ENCODE data around the gene RPRD2. TPM values are rescaled to one million over a fixed set of nuclear protein-coding genes. Genes with fewer than 3 reads are reported as not detected.

RPRD2 gene
- total and polyA plus RNA-seq, 2 of the 4 experiments (the other 2 are of a cell fraction): 3.9 to 11.6 TPM

- H2AFZ ChIP-seq (replicated peaks; ENCODE audit: low read length, poor library complexity): no peak overlapping the region
- no peak overlapping the region for H3K56ac ChIP-seq (ENCODE audit: extremely low read depth, insufficient read depth, low read length)
- ChIA-PET POLR2A (ENCODE audit: unreplicated experiment) (no interaction called here), CTCF (no interaction called here)
- no peak overlapping the region for H4K5ac ChIP-seq (ENCODE audit: low read depth, low read length)
- no peak overlapping the region for H3K14ac ChIP-seq (replicated peaks; ENCODE audit: low read depth, low read length)
- H2BK5ac ChIP-seq (ENCODE audit: low read depth, low read length, poor library complexity, severe bottlenecking): no peak overlapping the region
- intact Hi-C loops (cut with micrococcal nuclease) (no loop called here), dilution Hi-C loops (cut with HindIII; ENCODE audit: low sequenced_read_pairs, unreplicated experiment) (no loop called here), in situ Hi-C loops (cut with MboI; ENCODE audit: low sequenced_read_pairs) (no loop called here)
- H3K23ac ChIP-seq (ENCODE audit: low read depth, low read length): no peak overlapping the region
- no peak overlapping the region for H3K4me2 ChIP-seq (ENCODE audit: low read depth, low read length)
- no peak overlapping the region for H3K27ac ChIP-seq (ENCODE audit: insufficient read depth, low read length)
- H2BK15ac ChIP-seq (ENCODE audit: low read depth, low read length): no peak overlapping the region
- H3K18ac ChIP-seq (ENCODE audit: low read depth, low read length): no peak overlapping the region
- H3K4me3 ChIP-seq (ENCODE audit: insufficient read depth, low read depth, low read length): no peak overlapping the region
- ATAC-seq (ENCODE audit: low read depth) (no peak), DNase-seq (no peak)
- peaks cover 10 to 71% of the 10 kb centered on the region in 2 experiments for H3K79me1 ChIP-seq (ENCODE audit: low read depth in 1 of 2, low read length in 2 of 2)
- BruUV-seq (replicated peaks): no TSS peak
- H2AK9ac ChIP-seq (replicated peaks; ENCODE audit: low read depth, low read length, poor library complexity): no peak overlapping the region
- peaks cover 1% of the 10 kb centered on the region; the same call in 1 of the 2 replicates for H3K4me1 ChIP-seq (ENCODE audit: control insufficient read depth, insufficient read depth, low read length)
- no peaks in the 10 kb centered on the region for H3K27me3 ChIP-seq (ENCODE audit: control insufficient read depth, insufficient read depth, low read length)
- no peak overlapping the region for H4K8ac ChIP-seq (ENCODE audit: low read depth in 2 of 2, low read length in 2 of 2)
- no peak overlapping the region for H2BK20ac ChIP-seq (ENCODE audit: low read depth, low read length)
- no peak overlapping the region for H3K9ac ChIP-seq (ENCODE audit: low read depth, low read length)
- H3K9me1 ChIP-seq (ENCODE audit: insufficient read depth, low read length): peaks cover 7% of the 10 kb centered on the region; the same call in 1 of the 2 replicates
- H3K9me3 ChIP-seq (ENCODE audit: control insufficient read depth, insufficient read depth, low read length): no peaks in the 10 kb centered on the region
- no peak overlapping the region for H2BK120ac ChIP-seq (ENCODE audit: low read depth, low read length)
- H4K20me1 ChIP-seq (ENCODE audit: insufficient read depth, low read length): peaks cover 32% of the 10 kb centered on the region
- H4K91ac ChIP-seq (ENCODE audit: insufficient read depth, low read depth, low read length): no peak overlapping the region
- no peak for TF ChIP-seq RAD21 (IDR thresholded peaks at IDR 0.05; ENCODE audit: low read length)
- no peak for TF ChIP-seq POLR2A (IDR thresholded peaks at IDR 0.05; ENCODE audit: low read depth, low read length)
- TF ChIP-seq MXI1 (IDR thresholded peaks at IDR 0.05; ENCODE audit: borderline replicate concordance, low read depth, low read length): no peak
- TF ChIP-seq RFX5 (IDR thresholded peaks at IDR 0.05; ENCODE audit: low read depth, low read length): no peak
- no peak for TF ChIP-seq CTCF (conservative IDR thresholded peaks at IDR 0.05; ENCODE audit: low read depth, low read length)
- TF ChIP-seq RCOR1 (IDR thresholded peaks at IDR 0.05; ENCODE audit: insufficient replicate concordance, low read length): no peak
- TF ChIP-seq MAFK (IDR thresholded peaks at IDR 0.05; ENCODE audit: low read depth, low read length): no peak
- TF ChIP-seq FOS (IDR thresholded peaks at IDR 0.05; ENCODE audit: low read depth, low read length): no peak
- TF ChIP-seq, protein P1, sequence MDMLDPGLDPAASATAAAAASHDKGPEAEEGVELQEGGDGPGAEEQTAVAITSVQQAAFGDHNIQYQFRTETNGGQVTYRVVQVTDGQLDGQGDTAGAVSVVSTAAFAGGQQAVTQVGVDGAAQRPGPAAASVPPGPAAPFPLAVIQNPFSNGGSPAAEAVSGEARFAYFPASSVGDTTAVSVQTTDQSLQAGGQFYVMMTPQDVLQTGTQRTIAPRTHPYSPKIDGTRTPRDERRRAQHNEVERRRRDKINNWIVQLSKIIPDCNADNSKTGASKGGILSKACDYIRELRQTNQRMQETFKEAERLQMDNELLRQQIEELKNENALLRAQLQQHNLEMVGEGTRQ (IDR thresholded peaks at IDR 0.05; ENCODE audit: low read depth, low read length): no peak
- TF ChIP-seq BHLHE40 (IDR thresholded peaks at IDR 0.05; ENCODE audit: low read depth, low read length): no peak
- no peak for TF ChIP-seq MAZ (IDR thresholded peaks at IDR 0.05; ENCODE audit: borderline replicate concordance, low read depth, low read length)
- no peak for TF ChIP-seq NFE2L2 (IDR thresholded peaks at IDR 0.05; ENCODE audit: low read depth, low read length)
- no peak for TF ChIP-seq SMC3 (IDR thresholded peaks at IDR 0.05; ENCODE audit: low read depth, low read length)
- no peak for TF ChIP-seq CHD1 (IDR thresholded peaks at IDR 0.05; ENCODE audit: low read depth, low read length)
- no peak overlapping the region for H3K4ac ChIP-seq (ENCODE audit: low read depth, low read length)
- H3K36me3 ChIP-seq (ENCODE audit: control insufficient read depth, insufficient read depth, low read length): peaks cover 3% of the 10 kb centered on the region
- H2AK5ac ChIP-seq (ENCODE audit: low read depth, low read length): no peak overlapping the region
These were observed 23.3 kb downstream of the RPRD2 start for GRCh38 chr1:150387200-150387599.

All from IMR-90 (cell line).